ENCODE data around the gene CRYBB3. TPM values are rescaled to one million over a fixed set of nuclear protein-coding genes. Genes with fewer than 3 reads are reported as not detected.
A peak's percentile ranks its signal among the peaks of the same experiment; 100 is the strongest.
"Not testable (repeated sequence)": the region's sequence is repeated elsewhere in the genome, so short reads cannot be mapped to it uniquely, and the experiment has no call there.

The CRYBB3 gene
- polyA plus RNA-seq, 10 donors, result 0.15 to 0.63 (median 0.27) TPM; not detected in 4

GRCh38 chr22:25205847-25206246 lies 6.2 kb downstream of the CRYBB3 start:
- DNase-seq, result no peak

DNA sequence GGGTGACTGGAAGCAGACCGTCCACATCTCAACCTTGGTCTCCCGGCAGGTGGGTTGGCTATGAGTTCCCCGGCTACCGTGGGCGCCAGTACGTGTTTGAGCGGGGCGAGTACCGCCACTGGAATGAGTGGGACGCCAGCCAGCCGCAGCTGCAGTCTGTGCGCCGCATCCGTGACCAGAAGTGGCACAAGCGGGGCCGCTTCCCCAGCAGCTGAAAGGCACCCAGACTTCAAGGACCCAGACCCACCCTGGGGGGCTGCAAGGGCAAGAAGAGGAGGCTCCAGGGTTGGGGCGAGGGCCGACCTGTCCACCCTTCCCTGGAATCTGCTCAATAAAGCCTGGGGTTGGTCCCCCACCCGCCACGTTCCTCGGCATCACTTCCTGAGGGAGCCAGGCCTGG lies 7.3 kb downstream of the CRYBB3 start:
- no peak for DNase-seq

GRCh38 chr22:25207553-25208157 lies 8.0 kb downstream of the CRYBB3 start:
- no peak for DNase-seq

DNA sequence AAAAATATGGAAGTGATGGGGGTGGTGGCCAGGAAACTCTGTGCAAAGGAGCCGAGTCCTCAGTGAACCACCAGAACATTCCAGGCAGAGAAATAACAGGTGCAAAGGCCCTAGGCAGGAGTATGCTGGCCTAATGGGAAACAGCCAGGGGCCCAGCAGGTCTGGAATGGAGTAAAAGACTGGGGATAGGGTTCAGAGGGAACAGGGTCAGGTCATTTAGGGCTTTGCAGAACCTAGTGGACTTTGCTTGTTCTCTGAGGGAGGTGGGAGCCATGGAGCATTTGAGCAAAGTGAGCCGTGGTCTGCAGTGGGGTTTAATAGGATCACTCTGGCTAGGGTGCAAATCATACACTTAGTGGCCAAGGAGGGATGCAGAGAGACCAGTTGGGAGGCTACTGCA lies 8.7 kb downstream of the CRYBB3 start:
- DNase-seq, result no peak

DNA sequence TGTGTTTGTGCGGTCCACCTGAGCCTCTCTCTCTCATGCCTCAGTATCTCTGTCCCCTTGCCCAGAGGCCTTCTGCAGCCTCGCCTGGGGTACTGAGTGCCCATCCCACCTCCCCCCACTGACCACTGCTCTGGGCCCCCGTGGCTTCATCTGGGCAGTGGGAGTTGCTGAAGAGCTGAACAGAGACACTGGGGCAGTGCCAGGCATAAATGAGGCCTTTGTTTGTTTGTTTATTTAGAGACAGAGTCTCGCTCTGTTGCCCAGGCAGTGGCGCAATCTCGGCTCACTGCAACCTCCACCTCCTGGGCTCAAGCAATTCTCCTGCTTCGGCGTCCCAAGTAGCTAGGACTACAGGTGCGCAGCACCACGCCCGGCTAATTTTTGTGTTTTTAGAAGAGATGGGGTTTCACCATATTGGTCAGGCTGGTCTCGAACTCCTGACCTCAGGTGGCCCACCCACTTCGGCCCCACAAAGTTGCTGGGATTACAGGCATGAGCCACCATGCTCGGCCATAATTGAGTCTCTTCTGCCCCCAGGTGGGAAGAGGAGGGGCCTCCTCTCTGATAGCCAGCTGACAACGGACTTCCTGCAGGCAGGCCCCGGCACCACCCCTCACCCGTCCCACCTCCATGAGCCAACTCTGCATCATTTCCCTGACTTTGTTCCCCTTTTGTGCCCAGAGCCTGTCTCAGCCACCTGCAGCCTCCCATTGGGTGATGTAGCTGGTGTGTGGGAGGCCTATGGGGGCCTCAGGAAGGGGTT lies 9.3 kb downstream of the CRYBB3 start:
- DNase-seq, result no peak

- DNase-seq, result no peak
Observed at GRCh38 chr22:25210793-25211192, 11.1 kb downstream of the CRYBB3 start.

DNA sequence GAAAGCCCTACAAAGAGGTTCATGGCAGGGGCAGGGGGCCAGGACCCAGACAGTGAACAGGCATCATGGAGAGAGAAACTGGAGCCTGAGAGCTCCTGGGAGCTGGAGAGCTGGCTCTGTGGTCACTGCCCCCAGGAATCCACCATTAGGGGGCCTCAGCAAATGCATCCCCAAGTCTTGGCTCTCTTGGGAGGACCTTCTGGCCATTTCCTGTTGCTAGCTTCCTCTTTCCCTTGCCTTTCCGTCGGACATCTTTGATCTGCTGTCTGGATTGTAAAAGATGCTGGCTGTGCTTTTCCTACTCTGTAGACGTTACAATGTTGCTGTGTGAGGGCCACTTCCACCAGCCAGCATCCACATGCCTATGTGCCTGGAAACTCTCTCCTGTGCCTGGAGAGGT lies 12.7 kb downstream of the CRYBB3 start:
- no peak for DNase-seq

DNA sequence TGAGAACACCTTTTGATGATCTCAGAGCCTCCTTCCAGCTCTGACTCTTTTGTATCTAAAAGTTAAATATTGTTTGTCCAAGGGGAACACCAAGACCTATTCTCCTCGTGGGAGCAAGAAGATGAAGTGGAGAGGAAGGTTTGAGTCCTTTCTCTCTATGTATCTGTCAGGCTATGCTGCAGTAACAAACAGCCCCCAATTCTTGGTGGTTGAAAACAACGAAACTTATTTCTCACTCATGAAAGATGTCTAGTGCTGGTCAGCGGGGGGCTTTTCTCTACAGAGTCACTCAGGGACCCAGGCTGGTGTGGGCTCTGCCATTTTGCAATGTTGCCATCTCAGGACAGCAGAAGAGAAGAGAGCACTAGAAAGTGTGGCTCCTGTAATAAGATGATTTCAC lies 13.6 kb downstream of the CRYBB3 start:
- DNase-seq, result no peak

- no peak for DNase-seq
Observed at GRCh38 chr22:25216230-25216629, 16.6 kb downstream of the CRYBB3 start.

DNA sequence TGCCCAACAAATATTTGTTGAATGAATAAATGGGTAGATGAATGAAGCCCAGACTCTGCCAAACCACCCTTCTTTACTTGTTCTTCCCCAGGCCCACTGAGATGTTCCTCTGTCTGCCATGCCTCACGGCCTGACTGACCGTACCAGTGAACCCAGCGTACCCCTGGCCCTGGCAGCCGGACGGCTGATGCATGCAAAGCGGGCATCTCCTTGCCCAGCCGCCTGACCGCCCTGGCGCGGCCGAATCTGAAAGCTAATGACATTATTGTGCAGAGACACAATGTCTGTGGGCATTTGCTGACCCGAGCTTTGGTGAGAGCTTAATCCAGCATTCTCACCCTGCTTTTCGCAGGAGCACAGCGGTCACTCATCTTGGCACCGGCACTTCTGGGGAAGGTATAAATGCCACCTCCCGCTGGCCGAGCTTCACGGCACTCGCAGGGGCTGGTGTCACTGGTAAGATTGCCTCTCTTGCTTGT lies 19.6 kb downstream of the CRYBB3 start, which contains the start of gene CRYBB2:
TSS of gene CRYBB2 (plus strand) at position 429 of the 479 bp plus-strand sequence. CDS start 1,791 bp downstream, outside the sequence.
- DNase-seq, result no peak

DNA sequence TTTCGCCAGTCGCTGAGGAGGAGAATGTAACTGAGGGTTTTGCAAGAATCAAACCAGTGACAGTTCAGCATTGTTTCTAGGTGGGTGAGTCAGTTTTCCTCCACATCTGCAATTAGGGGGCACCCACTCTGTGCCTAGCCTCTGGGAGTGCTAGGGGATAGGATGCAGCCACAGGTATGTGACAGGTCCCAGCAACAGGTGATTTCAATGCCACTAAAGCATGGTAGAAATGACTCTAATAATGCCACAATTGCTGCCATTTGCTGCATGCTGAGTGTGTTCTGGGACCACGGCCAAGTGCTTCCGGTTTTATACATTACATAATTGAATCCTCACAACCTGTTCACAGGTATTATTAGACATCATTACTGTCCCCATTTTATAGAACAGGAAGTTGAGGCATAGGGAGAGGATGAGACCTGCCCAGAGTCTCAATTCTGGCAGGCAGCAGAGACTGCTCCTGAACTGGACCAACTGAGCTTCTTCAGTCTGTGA lies 20.3 kb downstream of the CRYBB3 start:
- DNase-seq, result no peak

DNA sequence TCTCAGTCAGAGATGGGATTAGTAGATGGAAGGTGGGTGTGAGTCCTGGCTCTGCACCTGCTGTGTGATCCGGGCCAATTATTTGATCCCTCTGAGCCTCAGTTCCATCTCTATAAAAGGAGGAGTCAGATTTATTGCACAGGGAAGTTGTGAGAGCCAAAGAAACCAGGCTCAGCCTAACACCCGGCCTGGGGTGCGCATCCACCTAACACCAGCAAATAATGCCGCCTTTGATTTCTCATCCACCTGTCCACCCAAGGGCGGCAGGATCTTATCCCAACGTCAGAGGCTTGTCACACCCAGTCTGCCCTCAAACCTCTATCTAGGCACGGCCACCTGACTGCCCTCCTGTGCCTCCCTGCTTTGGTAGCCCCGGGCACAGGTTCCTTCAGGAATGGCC lies 22.1 kb downstream of the CRYBB3 start:
- no peak for DNase-seq

DNA sequence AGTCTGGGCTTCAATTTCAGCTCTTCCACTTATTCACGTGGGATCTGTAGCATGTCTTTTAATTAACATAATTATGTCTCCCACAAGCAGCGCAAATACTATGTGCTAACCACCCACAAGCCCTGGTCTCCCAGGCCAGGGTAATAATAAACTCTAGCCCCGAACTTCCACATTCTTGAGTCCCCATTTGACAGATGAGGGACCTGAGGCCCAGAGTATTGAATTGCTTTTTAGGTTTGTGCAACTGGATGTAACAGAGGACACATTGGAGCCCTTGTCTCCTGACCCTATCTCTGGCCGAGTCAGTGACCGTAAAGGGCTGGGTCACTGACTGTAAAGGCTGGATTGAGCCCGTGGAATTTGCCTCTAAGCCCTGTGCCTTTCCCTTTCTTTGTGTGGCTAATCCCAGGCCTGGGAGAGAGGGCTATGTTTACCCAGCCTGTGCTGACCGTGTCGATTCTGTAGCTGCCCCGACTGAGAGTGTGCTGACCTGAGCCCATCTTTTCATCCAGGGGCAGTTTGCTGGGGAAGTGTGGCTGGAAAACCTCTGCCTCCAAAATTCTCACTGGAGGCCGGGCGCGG lies 23.7 kb downstream of the CRYBB3 start:
- DNase-seq, result no peak

DNA sequence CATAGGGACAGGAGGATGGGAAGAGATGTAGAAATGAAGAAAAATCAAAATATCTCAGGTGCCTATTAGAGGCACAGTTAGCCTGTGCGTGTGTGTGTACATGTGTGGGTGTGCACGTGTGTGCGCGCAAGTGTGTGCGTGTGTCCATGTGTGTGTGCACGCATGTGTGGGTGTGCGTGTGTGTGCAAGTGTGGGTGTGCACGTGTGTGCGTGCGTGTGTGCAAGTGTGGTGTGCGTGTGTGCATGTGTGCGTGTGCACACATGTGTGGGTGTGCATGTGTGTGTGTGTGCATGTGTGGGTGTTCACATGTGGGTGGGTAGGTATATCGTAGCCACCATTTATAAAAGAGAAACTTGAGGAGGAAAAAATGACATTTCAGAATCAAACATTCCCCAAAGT lies 29.2 kb downstream of the CRYBB3 start:
- no peak for DNase-seq

DNA sequence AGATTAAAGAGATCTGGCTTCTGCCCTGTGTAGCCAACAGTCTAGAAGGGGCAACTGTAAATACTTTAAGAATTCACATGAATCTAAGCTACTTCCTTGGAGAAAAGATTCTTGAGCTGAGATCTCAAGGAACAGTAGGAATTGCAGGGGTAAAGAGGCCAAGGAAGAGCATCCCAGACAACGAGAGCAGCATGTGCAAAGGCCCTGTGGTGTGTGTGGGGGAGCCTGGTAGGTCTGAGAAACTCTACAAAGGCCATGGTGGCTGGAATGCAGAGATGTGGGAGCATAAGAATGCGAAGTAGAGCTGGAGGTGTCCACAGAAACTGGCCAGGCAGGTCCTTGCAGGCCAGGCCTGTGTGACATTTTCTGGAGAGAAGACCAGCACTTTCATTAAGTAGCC lies 31.1 kb downstream of the CRYBB3 start:
- DNase-seq, result not testable (repeated sequence)

DNA sequence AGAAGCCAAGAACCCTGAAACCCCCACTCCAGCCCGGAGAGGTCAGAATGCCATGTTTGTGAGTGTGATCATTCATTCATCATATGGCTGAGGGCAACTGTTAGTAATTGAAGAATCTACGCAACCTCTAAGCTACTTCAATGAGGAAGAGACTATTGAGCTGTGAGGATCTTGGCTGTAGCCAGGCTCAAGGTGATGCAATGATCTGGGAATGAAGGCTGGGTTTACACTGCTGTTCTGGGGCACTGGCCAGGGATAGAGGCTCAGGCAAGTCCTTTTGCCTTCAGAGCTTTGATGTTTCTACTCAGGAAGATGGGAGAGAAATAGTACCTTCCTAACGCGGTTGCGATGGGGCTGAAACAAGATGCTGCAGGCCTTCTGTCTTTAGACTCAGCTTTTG lies 32.6 kb downstream of the CRYBB3 start:
- peak in 1 of 3 donors; percentile 1 for DNase-seq

- not testable (repeated sequence) for DNase-seq
Observed at GRCh38 chr22:25233706-25234105, 34.0 kb downstream of the CRYBB3 start.

DNA sequence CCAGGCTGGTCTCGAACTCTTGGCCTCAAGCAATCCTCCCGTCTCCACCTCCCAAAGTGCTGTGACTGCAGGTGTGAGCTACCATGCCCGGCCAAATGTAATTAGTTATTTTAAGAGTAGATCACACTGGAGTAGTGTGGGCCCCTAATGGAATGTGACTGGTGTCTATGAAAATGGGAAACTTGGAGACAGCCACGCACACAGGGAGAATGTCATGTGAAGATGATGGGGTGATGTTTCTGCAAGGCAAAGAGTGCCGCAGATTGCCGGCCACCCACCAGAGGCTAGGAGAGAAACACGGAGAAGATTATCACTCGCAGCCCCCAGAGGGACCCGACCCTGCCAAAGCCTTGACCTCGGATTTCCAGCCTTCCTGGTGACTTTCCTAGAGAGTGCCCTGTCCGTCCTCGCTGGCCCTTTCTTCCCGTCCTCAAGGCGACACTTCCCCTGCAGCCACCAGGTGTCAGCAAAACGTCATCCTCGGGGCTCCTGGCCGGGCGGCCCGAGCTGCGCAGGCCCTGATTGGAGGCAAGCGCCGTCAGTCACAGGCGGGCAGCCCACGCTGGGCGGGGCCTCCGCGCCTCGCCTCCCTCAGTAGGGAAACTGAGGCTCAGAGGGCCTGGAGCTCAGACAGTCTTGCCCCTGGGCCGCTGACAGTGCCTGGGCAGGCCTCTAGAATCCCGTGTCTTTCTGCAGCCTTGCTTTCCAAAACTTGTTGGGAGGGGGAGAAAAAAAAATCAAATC lies 36.1 kb downstream of the CRYBB3 start:
- peak; percentile 57 to 87 (median 82) for DNase-seq

GRCh38 chr22:25236417-25236816 lies 36.8 kb downstream of the CRYBB3 start:
- no peak for DNase-seq

GRCh38 chr22:25237503-25237902 lies 37.8 kb downstream of the CRYBB3 start:
- DNase-seq, result no peak

DNA sequence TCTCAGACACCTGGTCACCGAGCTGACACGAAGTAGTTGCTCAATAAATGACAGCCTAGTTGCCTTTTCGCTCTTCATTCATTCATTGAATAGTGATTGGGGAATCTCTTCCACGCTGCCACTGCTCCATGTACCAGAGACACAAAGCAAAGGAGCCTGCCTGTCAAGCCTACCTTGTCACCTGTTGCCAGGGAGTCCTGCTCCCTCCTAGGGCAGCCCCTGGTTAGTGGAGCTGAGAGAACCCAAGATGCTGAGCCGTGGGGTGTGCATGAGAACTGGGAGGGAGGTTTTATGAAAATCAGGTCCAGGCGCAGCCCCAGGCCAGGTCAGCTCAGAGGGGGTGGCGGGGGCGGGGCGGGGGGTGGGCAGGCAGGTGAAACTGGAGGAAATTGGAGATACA lies 38.4 kb downstream of the CRYBB3 start:
- DNase-seq, result not testable (repeated sequence)

GRCh38 chr22:25255169-25255568 lies 55.5 kb downstream of the CRYBB3 start:
- not testable (repeated sequence) for DNase-seq
